ENCODE results near the gene M1AP. TPM values are rescaled to one million over a fixed set of nuclear protein-coding genes. Genes with fewer than 3 reads are reported as not detected.
"Not testable (repeated sequence)": the region's sequence is repeated elsewhere in the genome, so short reads cannot be mapped to it uniquely, and the experiment has no call there.

M1AP gene
- total and polyA plus RNA-seq, 2 experiments from 2014 or later, result not detected

DNA sequence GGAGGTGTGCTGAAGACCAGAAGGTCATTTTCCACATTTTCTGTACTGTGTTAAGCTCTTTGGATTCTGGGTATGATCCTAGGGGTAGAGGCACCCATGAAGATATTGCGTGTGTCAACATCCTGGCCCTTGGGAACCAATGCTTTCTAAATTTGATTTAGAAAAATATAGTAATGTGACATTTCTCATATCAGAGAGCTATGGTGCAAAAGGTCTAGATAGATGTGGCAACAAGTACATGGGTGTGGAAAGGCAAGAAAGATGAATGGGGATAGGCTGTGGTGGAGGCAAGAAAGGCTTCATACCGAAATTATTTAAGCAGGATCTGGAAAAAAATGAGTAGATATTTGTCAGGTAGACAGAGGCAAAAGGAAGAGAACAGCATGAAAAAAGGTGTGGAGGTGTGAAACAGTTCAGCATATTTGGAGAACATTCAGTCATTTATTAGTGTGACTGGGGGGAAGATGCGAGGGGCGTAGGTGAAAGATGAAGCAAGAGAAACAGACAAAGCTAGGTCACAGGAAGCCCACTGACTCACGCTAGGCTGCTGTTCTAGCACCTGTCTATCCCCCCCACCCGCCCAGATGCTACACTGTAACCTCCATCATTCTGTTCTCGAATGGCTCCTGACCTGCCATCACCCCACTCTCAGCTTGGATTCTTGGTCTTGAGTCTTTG, 81.9 kb downstream of the M1AP start:
- H3K4me3 ChIP-seq, result no peak overlapping the region
- peaks cover 61% of the 10 kb centered on the region for H3K27me3 ChIP-seq

DNA sequence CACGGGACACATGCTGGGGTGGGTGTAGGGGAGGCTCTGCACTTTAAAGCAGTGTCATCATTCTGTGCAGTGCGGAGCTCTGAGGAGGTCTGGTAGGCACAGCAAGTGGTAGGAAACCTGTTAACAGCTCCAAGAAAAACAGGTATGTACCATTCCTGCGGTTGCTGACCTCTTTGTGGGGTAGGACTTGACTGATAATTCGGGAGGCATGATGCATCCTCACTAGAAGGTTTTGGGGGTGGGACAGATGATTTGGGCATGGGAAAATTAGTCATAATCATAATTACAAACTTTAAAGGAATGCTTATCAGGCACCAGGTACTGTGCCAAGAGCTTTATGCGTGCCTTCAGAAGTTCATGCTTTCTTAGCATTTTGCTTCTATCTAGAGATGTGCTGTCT, 83.9 kb downstream of the M1AP start:
- peaks cover 73% of the 10 kb centered on the region for H3K27me3 ChIP-seq
- H3K4me1 ChIP-seq (ENCODE audit: low read depth), result no peaks in the 10 kb centered on the region
- no peaks in the 10 kb centered on the region for H3K9me3 ChIP-seq (ENCODE audit: low read depth)
- TF ChIP-seq, protein P1, sequence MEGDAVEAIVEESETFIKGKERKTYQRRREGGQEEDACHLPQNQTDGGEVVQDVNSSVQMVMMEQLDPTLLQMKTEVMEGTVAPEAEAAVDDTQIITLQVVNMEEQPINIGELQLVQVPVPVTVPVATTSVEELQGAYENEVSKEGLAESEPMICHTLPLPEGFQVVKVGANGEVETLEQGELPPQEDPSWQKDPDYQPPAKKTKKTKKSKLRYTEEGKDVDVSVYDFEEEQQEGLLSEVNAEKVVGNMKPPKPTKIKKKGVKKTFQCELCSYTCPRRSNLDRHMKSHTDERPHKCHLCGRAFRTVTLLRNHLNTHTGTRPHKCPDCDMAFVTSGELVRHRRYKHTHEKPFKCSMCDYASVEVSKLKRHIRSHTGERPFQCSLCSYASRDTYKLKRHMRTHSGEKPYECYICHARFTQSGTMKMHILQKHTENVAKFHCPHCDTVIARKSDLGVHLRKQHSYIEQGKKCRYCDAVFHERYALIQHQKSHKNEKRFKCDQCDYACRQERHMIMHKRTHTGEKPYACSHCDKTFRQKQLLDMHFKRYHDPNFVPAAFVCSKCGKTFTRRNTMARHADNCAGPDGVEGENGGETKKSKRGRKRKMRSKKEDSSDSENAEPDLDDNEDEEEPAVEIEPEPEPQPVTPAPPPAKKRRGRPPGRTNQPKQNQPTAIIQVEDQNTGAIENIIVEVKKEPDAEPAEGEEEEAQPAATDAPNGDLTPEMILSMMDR (IDR thresholded peaks at IDR 0.05; ENCODE audit: low read depth, low read length), result no peak
- no peaks in the 10 kb centered on the region for H3K36me3 ChIP-seq
- H3K27ac ChIP-seq, result no peak overlapping the region
- H3K4me3 ChIP-seq, result no peak overlapping the region
- peak in 1 of 2 donors; percentile 67 for DNase-seq (ENCODE audit: low read depth in 1 of 2, low spot score in 1 of 2)

More for the DNA sequence above, 81.9 kb downstream of the M1AP start:
- H3K27ac ChIP-seq, result no peak overlapping the region
- TF ChIP-seq, protein P1 (IDR thresholded peaks at IDR 0.05; ENCODE audit: low read depth, low read length), result no peak
- H3K4me1 ChIP-seq (ENCODE audit: low read depth), result no peaks in the 10 kb centered on the region
- no peaks in the 10 kb centered on the region for H3K36me3 ChIP-seq
- no peak for DNase-seq (ENCODE audit: low read depth in 1 of 2, low spot score in 1 of 2)
- H3K9me3 ChIP-seq (ENCODE audit: low read depth), result no peaks in the 10 kb centered on the region

DNA sequence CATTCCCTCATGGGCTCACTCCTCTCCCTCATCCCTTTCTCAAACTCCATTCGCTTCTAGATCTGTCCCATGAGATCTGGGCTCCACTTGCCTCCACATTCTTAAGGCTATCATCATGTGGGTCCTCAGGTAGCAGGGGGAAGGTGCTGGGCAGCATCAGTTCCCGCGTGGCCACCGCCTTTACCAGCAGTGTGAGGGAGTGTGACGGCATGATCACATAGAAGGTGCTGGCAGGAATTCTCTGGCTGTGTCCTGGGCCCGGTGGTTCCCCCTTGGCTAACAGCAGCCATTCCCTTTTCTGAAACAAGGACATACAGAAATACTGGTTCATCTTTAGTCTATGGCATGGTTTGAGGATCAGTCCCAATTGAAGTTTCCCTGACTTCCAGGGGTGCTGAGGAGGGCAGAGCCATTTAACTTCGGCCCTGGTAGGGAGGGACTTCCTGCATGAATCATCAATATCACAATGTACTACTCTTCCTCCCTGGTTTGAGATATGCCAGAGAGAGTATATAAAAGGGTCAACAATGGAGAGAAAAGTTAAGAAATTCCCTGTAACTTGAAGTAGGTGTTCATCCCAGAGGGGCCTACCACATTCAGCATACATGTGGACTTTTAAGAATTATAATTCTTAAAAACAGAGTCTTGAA, 85.9 kb downstream of the M1AP start:
- no peak overlapping the region for H3K27ac ChIP-seq
- TF ChIP-seq, protein P1 (IDR thresholded peaks at IDR 0.05; ENCODE audit: low read depth, low read length), result no peak
- no peak overlapping the region for H3K4me3 ChIP-seq
- no peaks in the 10 kb centered on the region for H3K9me3 ChIP-seq (ENCODE audit: low read depth)
- peaks cover 57% of the 10 kb centered on the region for H3K27me3 ChIP-seq
- no peaks in the 10 kb centered on the region for H3K36me3 ChIP-seq
- no peaks in the 10 kb centered on the region for H3K4me1 ChIP-seq (ENCODE audit: low read depth)
- no peak for DNase-seq (ENCODE audit: low read depth in 1 of 2, low spot score in 1 of 2)

DNA sequence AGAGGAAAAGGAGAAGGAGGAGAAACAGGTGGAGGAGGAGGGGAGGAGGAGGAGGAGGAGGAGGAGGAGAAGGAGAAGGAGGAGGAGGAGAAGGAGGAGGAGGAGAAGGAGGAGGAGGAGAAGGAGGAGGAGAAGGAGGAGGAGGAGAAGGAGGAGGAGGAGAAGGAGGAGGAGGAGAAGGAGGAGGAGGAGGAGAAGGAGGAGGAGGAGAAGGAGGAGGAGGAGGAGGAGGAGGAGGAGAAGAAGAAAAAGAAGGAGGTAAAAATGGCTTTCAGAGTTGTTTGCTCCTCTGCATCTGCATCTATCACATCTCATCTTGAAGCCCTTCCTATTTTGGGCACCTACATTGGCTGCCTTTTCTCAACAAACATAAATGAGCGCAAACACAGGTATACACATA, 87.1 kb downstream of the M1AP start:
- H3K4me1 ChIP-seq (ENCODE audit: low read depth); H3K36me3 ChIP-seq; DNase-seq (ENCODE audit: low read depth in 1 of 2, low spot score in 1 of 2); H3K9me3 ChIP-seq (ENCODE audit: low read depth); H3K27ac ChIP-seq; H3K4me3 ChIP-seq: not testable (repeated sequence)
- H3K27me3 ChIP-seq, result peaks cover 49% of the 10 kb centered on the region

DNA sequence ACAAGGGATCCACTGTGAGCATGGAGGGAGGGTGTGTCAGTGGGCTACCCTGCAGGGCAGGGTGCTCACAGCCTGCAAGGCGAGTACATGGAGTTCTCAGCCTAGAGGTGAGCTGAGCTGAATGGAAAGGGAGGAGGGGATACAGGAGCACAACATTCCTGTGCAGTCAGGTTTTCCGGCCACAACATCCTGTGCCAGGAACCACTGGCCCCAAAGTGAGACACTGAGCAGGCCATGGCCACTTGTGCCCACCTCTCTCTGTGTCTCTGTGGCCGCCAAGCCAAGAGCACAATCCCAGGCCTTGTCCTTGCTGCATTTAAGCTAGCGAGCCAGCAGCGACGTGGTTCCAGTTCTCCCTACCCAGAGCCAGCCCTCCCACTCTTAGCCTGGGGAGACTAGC, 87.5 kb downstream of the M1AP start:
- TF ChIP-seq, protein P1 (IDR thresholded peaks at IDR 0.05; ENCODE audit: low read depth, low read length), result no peak
- Histone ChIP-seq H3K4me3 (no peak overlapping the region), H3K4me1 (ENCODE audit: low read depth) (no peaks in the 10 kb centered on the region), H3K27me3 (peaks cover 48% of the 10 kb centered on the region), H3K27ac (no peak overlapping the region), H3K9me3 (ENCODE audit: low read depth) (no peaks in the 10 kb centered on the region), H3K36me3 (no peaks in the 10 kb centered on the region)
- DNase-seq (ENCODE audit: low read depth in 1 of 2, low spot score in 1 of 2), result no peak

DNA sequence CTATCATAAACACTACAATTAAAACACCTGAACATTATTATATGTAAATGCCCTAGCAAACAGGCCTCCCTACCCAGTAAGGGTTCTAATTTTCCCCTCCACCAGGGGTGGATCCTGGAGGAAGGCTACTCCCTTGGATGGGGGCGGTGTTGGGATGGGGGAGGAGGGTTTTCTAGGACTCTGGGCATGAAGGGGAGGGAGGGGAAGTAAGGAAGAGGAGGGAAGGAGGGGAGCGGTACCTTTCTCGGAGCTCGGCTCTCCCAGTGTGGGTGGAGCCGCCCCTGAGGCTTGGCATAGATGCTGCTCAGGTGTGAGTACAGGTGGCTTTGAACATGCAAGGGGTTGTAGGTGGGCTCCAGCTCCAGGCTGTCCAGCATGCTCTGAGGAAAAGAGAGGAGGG, 88.2 kb downstream of the M1AP start:
- no peak for DNase-seq (ENCODE audit: low read depth in 1 of 2, low spot score in 1 of 2)
- TF ChIP-seq, protein P1 (IDR thresholded peaks at IDR 0.05; ENCODE audit: low read depth, low read length), result no peak
- H3K36me3 ChIP-seq, result no peaks in the 10 kb centered on the region
- H3K27me3 ChIP-seq, result peaks cover 51% of the 10 kb centered on the region
- H3K9me3 ChIP-seq (ENCODE audit: low read depth), result no peaks in the 10 kb centered on the region
- H3K4me3 ChIP-seq, result no peak overlapping the region
- H3K4me1 ChIP-seq (ENCODE audit: low read depth), result no peaks in the 10 kb centered on the region
- no peak overlapping the region for H3K27ac ChIP-seq
